HG03175 (cell line): ENCODE data around the gene KIF1A.
"Not testable (repeated sequence)": the region's sequence is repeated elsewhere in the genome, so short reads cannot be mapped to it uniquely, and the experiment has no call there.

Experiments used
- ATAC-seq: cut with Tn5 transposase; IDR thresholded peaks from one replicate; pipeline ENCODE4 v1.9.1; 2021; ENCODE audit warnings: mild to moderate bottlenecking, moderate library complexity; ENCODE audit not compliant: unreplicated experiment

The KIF1A gene

DNA sequence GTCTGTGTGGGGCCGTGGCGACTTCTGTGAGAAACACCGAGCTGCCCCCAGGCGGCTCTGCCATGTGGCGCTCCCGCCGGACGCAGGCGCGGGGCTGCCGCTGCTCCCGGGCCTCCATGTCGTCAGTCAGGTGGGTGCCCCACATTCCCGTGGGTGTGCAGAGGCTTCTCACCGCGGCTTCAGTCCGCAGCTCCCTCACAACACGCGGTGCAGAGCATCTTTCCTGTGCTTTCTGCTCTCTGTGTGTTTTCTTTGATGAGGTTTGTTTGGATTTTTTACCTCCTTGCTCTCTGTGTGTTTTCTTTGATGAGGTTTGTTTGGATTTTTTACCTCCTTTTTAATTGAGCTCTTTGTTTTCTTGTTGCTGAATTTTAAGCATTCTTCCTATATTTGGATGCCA lies 115.4 kb downstream of the KIF1A start:
- ATAC-seq = no peak

DNA sequence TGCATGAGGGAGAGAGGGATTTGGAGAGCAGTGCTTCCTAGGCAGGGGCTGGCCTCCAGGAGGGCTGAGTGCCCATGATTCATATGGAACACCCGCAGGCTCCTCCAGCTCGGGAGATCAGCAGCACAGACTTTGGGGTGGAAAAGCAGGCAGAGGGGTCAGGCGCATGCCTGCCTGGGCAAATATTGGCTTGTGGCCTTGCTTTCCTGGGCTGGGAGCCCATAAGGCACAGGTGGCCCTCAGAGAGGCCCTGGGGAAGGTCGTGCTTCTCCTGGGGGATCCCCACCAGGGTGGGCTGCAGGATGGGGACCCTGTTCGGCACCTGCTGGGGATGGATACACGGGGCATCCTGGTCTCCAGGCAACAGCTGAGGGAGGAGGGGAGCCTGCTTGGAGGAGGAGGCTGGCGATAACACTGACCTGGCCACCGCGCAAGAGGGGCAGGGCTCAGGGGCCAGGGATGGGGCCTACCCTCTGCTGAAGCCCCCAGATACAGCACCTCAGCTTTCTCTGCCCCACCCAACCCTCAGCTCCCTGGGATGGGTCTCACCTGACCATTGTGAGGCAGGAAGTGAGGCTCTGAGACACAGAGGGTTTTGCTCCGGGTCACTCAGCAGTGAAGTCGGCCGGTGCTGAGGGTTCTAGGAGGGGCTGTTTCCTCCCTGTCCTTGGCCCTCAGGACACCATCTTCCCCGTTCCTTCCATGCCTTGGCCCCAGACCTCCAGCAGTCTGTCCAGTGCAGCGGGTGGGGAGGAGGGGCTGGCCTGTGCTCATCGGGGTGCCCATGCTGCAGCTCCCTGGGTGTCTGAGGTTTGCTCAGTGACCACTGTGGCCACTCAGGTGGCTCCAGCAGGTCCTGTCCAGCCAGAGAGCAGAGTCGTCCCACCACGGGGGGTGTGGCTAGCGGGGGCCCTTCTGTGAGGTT lies 116.3 kb downstream of the KIF1A start:
- no peak for ATAC-seq

DNA sequence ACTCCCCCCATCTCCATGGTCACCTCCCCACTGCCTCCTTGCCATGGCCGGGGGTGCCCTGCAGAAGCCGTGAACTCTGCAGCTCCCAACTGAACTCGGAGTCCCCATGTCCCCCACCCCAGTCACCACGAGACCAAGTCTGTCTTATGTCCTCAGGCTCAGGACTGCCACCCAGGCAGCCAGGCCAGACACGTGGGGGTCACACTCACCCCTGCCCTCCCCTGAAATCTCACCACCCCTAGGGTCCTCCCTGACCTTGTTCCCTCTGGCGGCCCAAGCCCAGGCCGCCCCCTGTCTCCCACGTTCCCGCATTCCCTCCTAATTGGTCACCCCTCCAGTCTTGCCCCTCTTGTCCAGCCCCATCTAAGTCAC lies 117.4 kb downstream of the KIF1A start:
- ATAC-seq = no peak

DNA sequence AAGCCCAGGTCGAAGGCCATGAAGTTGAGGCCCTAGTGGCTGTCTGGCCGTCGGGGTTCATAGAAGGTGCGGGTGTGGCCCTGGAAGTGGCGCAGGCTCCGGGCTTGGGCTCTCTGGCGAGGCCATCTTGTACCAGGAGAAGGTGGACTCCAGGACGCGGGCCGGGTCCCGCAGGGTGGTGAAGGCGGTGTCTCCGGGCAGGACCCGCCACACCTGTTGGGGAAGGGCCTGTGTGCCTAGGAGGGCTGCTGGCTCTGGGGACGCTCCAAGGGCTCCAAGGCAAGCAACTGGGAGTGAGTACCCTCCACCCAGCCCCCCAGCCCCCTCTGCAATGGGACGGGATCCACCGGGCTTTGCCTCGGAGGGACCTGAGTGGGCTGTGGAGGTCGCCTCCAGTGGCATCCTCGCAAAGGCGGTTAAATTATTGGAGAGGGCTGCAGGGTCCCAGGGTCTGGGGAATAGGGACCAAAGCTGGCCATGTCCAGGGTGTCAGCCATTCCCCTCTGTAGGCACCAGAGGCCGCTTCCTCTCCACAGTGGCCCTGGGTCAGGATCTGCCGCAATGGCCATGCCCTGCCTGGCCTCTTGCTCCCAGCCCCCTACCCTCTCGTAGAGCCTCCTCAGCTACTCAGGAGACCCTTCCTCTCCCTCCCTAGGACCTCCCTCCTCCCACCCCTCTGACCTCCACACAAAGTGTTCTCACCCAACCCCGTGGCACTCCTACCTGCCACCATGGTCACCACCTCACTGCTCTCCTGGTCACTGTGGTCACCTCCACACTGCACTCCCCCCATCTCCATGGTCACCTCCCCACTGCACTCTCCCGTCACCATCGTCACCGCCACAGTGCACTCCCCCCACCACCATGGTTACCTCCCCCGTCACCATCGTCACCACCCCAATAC lies 118.0 kb downstream of the KIF1A start:
- ATAC-seq = no peak

DNA sequence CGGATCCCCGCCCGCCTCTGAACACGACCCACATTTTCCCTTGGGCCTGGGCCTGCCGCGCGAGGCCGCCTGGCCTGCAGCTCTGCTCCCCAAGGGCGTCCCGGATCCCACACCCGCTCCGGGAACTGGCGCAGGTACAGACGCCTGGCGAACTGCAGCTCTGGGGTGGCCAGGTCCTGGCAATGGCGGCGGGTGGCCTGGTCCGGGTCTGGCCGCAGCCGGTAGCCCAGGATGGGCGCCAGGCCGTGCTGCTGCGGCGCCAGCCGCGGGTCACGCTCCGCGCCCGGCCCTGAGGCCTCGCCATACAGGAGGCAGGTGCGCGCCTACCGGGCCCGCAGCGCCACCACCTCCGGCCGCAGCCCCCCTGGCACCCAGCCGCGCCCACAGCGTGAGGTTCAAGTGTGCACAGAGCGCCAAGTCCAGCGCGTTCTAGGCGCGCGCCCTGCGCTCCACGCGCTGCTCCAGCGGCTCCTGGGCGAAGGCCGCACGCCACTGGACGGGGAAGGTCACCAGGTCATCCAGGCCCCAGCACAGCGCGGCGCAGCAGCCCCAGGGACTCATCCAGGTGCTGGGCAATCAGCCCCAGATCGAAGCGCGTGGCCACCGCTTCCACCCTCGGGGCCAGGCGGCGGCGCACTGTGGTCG lies 118.8 kb downstream of the KIF1A start:
- no peak for ATAC-seq

DNA sequence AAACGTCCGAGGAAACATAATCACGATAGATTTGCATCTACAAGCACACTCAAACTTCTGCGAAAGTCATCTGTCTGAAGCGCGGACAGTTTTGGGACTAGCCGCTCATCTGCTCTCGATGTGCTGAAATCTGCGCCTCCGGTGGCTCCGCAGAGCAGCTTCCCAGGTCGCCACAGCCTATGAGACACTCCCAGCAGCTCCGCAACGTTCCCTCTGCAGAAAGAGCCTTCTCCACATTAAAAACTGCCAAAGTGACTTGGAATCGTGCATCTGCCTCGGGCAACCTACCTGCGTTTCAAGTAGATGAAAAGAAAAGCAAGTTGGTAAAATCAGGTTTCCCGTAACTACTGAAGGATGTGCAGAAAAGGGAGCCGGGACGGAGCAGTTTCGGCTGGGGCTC lies 119.4 kb downstream of the KIF1A start:
- ATAC-seq = not testable (repeated sequence)

DNA sequence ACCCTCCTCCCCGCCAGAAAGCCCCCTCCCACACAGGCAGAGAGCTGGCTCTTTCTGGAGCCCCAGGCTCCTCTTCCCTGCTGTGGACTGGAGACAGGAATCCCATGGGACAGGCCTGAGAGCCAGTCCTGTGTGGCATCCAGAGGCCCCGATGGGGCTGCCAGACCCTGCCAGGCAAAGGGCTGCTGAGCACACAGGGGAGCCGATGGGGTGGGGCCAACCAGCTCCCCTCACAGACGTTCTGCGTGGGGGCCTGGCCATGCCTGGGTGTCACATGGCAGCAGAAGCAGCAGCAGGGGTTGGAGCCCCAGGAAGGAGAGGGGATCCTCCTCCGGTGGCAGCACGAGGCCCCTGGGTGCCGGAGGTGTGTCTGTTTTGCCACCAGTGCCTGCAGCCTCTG lies 120.2 kb downstream of the KIF1A start:
- ATAC-seq = not testable (repeated sequence)

DNA sequence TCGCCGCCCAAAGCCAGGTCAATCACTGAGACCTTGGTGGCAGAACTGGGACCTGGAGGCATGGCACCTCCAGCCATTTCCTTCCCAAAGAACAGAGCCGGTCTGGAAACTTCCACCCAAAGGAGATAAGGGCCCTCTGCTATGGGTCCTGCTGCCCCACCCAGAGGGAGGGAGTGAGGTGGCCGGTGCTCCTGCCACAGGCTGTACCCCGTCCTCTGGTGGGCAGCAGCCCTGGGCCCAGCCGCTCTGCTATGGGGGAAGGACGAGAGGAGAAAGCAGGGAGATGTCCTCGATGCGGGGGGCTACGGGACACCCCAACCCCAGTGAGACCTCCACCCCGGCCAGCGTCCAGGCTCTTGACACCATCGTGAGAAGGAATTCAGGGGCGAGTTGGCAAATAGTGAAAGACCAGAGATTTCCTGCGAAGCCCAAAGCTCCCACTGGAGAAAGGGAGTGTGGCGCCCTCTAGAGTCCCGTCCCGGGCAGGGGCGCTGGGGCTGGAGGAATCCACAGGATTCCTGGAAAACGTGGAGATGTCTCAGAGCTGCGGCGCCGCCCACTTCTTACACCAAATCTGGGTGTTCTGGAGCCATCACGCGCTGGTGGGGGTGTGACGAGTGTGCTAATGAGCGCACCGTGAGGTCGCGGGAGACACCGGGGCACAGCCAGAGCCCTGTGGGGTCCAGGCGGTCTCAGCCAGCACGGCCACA lies 121.0 kb downstream of the KIF1A start:
- not testable (repeated sequence) for ATAC-seq

DNA sequence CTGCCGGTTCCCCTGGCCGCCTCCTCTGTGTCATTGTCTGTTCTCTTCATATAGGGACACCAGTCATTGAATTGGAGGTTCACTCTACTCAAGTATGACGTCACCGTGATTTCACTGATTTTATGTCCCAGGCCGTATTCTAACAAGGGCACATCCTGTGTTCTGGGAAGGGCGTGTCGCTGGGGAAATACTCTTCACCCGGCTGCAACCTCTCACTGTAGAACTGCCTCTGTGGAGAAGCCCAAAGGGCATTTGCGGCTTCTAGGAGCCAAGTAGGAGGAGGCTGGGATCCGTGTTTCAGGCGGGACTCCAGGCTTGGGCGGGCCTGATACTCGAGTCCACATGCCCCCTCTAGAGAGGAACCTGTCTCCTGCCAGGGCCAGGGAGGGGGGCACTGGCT lies 123.5 kb downstream of the KIF1A start:
- not testable (repeated sequence) for ATAC-seq

DNA sequence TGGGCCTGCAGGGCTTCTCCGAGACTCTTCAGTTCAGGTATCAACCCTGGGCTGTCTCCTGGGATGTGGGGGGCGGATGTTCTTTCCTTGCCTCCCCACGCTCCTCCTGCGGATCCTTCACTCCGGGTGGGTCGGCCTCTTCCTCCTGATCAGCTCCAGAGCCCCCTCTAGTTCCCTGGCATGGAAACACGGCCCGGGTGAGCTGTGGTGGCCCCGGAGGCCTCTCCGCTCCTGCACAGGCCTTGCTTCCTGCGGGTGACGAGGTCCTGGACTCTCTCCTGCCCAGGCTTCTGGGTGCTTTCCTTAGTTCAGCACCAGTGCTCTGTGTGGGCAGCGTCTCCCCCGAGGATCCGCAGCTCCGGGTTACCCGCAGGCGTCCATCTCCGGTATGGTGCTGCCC lies 124.4 kb downstream of the KIF1A start:
- not testable (repeated sequence) for ATAC-seq

DNA sequence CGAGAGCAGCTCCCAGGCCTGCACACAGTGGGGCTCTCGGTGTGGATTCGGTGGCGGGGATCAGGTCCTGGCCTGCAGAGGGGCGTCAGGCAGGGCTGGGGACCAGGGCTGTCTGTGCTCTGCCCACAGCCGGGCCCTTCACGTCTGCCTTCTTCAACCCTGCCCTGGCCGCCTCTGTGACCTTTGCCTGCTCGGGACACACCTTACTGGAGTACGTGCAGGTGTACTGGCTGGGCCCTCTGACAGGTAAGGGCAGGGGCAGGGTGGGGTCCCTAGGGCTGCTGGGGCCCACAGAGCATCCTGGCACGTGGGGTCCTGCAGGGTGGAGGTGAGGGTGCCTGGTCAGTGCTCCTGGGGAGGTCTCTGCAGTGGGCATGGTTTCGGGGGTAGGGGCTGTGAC lies 125.7 kb downstream of the KIF1A start:
- ATAC-seq = not testable (repeated sequence)

DNA sequence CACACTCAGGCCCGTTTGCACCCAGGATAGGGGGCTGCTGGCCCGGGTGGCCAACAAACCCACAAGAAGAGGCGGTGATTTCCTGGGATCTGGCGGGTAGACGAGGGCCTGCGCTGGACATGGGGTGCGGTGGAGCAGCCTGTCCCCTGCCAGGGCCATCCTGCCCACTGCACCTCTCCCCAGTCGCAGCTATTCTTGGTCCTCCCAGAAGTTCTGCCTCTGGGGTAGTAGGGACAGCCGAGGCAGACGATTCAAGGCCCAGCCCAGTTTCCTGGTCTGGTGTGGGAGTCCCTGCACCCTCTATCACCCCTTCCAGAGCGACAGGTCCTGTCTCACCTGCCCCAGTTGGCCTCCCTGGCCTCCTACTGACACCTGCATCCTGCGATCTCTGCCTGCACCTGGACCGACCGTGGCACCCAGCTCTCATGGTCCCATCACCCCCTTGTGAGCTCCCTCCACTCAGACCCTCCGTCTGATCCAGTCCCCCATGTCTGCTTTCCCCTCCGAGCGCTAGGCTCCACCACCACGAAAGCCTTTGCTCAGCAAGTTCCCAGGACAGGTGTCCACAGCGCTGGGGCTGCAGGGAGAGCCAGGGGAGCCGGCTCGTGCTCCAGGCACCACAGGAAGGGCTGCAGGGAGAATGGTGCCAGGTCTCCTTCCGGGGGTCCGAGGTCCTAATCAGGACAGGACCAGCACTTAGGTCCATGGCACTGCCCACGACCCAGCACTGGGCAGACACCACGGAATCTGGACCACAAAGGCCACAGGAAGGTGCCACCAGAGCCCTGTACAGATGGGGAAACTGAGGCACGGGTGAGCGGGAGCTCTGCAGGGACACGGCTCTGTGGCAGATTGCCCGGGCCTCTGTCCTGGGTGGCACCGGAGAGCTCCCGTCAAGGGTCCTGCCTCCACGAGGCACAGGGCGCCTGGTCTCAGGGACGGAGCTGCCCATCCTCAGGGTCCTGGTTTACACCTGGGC lies 127.1 kb downstream of the KIF1A start:
- ATAC-seq = not testable (repeated sequence)

DNA sequence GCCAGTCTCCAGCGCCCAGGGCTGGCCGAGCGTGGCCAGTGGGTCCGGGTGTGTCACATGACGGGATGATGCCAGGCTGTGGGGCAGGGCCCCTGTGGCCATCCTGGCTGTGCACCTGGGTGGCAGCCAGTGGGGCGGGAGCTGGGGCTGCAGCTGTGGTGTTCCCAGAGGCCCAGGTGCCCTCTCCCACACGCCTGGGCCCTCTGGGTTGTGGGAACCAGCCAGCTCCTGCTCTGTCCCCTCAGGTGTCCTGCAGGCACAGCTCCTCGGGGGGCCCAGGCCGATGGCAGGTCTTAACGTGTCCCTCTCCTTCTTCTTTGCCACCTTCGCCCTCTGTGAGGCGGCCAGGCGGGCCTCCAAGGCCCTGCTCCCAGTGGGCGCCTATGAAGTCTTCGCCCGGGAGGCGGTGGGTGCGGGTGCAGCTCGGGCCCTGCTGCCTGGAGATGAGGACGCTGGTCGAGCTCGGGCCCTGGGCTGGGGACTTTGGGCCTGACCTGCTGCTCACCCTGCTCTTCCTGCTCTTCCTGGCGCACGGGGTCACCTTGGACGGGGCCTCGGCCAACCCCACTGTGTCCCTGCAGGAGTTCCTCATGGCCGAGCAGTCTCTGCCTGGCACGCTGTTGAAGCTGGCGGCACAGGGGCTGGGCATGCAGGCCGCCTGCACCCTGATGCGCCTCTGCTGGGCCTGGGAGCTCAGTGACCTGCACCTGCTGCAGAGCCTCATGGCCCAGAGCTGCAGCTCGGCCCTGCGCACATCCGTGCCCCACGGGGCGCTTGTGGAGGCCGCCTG lies 128.2 kb downstream of the KIF1A start, which contains the start of gene AQP12A:
Gene AQP12A, plus strand, starts transcription at position 236 of the 790 bp plus-strand sequence. Its CDS starts 48 bp downstream, at position 284.
- not testable (repeated sequence) for ATAC-seq

DNA sequence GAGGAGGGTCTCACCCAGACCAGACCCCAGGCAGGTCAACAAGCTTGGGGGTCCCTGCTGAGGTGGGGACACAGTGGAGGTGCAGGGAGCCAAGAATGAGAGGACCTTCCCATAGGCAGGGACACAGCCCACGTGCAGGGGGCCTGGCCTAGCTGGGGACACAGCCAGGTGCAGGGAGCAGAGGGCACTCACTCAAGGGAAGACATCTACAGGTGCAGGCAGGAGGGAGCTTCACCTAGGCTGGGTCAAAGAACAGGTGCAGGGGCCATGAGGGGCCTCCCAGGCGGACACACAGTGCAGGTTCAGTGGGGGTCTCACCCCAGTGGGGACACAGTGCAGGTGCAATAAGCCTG lies 129.0 kb downstream of the KIF1A start:
- ATAC-seq = not testable (repeated sequence)

DNA sequence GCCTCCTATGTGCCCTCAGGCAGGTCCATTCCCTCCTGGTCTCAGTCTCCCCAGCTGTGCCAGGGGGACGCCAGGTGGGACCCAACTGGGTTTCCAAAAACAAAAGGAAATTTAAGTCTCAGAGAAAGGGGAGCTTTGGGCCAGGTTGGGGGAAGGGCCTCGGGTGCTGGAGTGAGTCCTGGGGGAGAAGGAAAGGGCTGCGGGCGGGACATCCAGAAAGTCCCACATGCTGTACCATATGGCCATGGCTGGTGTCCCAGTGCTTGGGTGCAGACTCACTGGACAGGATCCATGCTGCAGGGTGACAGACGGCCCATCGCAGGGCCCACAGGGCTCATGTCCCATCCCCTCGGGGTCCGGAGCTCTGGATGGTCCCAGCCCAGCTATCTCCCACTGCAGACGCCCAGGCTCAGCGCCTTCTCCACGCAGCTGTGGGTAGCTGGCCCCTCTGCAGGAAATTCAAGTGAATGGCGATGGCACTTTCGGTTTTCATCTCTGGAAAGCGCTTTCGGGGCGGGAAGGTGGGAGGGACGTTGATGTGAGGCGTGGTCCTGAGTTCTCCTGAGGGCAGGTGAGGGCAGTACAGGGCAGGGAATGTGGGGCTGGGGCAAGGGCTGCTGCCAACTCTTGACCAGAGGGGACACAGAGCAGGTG lies 129.5 kb downstream of the KIF1A start:
- ATAC-seq = not testable (repeated sequence)

DNA sequence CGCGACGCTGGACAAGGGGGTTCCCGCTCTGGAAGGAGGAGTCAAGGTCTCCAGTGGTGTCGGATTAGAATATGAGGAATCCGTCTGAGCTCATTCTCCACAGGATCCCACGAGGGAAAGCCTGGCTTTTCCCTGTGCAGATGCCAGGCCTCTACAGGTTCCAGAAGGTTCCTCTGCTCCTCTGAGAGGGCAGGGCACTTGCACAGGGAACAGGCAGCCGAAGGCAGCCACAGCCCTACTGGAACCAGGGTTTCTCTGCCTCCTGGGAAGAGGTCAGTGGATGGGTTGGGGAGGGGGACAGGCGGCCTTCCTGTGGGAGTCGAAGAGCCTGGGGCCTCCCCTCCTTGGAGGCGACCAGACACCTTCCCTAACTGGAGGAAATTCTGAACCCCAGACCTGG lies 130.0 kb downstream of the KIF1A start:
- no peak for ATAC-seq

DNA sequence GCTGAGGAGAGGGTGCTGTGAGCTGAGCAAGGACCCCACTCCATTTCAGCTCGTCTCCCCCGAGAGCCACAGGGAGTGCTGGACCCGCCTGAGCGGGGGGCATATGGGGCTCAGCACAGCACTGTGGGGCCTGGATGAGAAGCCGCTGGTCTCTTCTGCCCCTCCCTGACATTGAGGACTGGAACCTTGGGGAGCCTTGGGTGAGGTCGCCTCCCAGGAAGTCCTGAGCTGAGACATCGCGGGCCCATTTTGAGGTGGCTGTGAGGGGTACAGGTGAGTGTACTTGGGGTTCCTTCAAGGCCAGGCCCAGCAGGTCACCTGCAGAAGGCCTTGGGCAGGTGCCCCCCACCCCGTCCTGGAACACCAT lies 131.5 kb downstream of the KIF1A start:
- no peak for ATAC-seq
